Fibroblast of skin of right biceps (primary cell): ENCODE results near the gene RAB14.
"Not testable (repeated sequence)": the region's sequence is repeated elsewhere in the genome, so short reads cannot be mapped to it uniquely, and the experiment has no call there.

Source experiments
- DNase-seq: peaks from one replicate; pipeline ENCODE4 v3.0.0-alpha.2; 2013

RAB14 gene

GRCh38 chr9:121189006-121189405 is 12.7 kb downstream of the RAB14 start:
- DNase-seq = no peak

DNA sequence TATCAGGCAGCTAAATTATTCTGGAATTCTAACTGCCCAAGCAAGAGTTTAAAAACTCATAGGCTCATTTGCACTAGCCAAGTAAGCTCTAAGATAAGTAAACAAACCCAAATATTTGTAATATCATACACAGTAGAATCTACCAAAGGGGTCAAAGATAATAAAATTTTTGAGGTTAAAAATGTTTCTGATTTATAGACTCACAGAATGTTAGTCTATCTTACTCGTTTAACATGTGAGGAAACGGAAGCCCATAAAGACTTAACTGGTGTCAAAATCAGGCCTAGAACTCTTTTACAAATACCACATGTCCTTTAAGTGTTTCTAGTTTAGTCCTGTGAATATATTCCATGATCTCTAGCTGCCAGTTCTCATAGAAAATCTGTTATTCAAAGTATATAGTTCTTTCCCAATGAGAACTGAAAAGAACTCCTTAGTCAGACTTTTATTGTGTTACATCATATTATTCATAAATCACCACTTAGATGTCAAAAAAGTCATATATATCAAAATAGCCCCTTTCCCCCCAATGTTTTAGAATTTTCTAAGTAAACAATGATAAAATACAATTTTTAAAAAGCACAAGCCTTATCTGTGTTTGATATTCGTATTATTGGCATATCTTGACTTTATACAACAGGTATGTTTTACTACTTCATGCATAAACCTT is 13.9 kb downstream of the RAB14 start:
- peak; percentile 11 for DNase-seq

DNA sequence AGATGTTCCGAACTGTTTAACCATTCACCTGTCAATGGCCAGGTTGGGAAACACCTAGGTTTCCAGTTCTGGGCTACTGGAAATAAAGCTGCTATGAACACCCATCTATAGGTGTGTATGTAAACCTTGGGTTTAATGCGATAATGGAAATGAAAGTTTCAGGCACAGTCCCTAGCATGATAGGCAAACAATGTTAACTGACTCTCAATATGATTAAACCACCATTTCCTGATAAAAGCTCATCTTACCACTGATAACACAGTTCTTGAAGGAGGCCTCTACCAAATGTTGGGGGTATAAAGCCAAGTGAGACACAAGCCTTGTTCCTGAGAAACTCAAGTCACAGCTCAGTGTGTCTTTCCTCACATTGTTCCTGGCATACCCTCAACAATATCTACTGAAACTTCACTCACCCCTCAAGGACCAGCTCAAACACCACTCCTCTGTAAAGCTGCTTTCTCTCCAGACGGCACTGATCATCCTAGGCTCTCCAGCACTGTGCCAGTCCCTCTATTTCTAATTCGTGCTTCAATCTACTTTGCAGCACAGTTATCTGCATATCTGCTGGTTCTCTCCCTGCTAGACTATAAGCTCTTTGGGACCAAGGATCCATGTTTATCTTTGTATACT is 15.8 kb downstream of the RAB14 start:
- no peak for DNase-seq

DNA sequence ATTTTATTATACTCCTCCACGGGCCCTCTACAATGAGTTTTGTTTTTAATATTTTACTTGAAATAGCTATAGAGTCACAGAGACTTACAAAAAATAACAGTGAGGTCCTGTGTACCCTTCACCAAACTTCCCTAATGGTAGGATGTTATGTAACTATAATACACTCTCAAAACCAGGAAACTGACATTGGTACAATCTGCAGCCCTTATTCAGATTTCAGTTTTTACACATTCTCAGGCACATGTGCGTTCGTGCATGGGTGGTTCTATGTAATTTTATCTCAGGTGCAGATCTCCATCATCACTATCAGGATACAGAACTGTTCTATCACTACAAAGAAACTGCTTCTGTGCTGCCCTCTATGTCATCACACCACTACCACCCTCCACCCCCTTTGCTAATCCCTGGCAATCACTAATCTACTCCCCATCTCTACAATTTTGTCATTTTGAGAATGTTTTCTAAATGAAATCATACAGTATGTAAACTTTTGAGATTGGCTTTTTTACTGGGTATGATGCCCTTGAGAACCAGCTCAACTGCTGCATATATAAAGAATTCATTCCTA is 16.4 kb downstream of the RAB14 start:
- DNase-seq = no peak

- no peak for DNase-seq
These were observed 17.2 kb downstream of the RAB14 start for GRCh38 chr9:121184463-121184862.

DNA sequence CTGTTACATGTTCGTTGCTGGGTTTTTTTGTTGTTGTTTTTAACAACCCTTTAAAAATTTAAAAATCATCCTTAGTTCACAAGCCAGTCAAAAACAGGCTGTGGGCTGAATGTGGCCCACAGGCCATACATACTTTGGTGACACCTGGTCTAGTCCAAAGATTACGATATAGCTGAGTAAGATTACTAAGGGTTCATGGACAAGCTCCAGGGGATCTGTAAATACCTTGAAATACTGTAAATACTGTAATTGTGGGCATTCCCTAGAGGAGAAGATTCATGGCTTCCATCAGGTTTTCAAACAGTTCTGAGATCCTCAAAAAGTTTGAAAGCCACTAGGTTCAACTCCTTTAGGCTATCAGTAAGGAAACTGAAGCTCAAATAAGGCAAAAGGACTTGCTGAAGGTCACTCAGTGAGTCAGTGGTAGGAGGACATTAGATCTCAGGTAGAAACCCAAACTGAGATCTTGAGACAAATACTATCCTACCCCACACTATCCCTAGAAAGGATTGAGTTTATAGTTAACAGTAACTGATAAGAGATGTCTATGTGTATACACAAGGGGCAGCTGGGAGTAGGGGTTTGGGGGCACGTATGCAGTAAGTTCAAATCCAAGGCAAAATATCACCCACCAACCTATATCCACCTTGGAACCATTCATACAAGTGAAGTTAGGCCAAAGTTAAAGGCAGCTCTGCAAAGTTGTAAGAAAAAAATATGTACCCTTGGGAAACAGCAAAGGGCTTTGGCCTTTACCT is 17.8 kb downstream of the RAB14 start:
- DNase-seq = no peak

DNA sequence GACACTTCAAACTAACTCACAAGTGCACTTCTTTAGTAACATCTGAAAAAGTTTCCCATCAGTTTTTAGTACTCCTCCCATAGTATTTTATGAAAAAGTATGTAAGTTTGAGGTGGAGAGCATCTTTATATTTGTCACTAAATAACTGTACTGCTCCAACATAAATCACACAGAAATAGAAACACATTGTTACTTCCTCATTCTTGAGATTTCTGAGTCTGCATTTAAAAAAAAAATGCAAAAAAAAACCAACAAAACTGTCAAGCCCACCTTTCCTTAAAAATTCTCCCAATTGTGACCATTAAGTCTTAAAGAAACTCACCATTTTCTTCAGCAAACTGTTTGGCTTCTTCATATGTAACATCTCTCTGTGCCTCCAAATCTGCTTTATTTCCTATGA is 18.7 kb downstream of the RAB14 start:
- no peak for DNase-seq

- DNase-seq = no peak
These were observed 19.4 kb downstream of the RAB14 start for GRCh38 chr9:121182101-121182836.

DNA sequence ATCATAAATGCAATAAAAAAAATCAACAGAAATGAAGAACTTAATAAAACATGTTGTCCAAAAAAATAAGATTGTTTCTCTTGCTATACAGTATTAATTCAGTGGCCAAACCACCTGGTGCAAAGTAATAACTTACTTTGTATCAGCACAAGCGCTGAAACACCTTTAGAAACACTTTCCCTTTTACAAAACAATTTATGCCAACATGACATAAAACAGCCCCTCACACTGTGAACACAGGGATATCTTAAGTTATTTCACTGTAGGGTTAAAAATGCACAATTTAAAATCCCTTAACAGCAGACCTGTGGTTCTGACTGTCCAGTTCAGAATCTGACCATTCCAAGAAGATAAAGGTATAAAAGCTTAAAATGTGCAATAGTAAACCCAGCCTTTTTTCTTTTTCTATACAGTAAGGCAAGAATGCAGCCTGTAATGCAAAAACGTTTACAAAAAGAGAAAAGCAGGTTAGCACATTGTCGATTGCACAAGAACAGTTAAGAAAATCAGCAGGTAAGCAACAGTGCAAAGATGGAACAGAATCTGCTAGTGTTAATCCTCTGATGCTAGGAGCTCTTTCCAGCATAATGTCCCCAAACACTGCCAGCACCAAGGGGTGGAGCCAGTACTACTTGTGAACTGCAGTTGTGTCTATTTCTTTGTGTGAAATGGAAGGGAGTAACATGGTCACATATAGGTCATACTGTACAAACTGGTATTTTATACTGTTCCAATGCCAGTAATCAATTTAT is 21.6 kb downstream of the RAB14 start:
- DNase-seq = no peak

GRCh38 chr9:121179373-121179721 is 22.3 kb downstream of the RAB14 start:
- not testable (repeated sequence) for DNase-seq

GRCh38 chr9:121178676-121179372 is 22.8 kb downstream of the RAB14 start:
- no peak for DNase-seq

GRCh38 chr9:121173501-121173900 is 28.2 kb downstream of the RAB14 start:
- DNase-seq = no peak

- no peak for DNase-seq
These were observed 28.8 kb downstream of the RAB14 start for GRCh38 chr9:121172726-121173487.

DNA sequence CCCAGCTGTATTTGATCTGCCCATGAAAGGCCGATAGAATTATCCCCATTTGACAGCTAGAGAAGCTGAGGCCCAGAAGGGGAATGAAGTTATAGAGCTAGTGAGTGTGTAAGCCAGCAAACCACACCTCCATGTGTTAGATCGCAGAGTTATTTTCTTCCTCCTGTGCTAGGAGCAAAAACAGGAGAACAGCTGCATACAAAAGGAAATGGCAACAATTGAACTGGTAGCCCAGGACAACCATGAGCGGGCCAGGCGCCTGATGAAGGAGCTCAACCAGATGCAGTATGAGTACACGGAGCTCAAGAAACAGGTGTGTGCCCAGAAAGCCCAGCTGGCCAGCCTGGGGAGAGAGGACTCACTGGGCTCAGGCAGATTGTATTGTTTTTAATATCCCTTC is 30.4 kb downstream of the RAB14 start:
- no peak for DNase-seq

- no peak for DNase-seq
These were observed 32.5 kb downstream of the RAB14 start for GRCh38 chr9:121169094-121169601.

DNA sequence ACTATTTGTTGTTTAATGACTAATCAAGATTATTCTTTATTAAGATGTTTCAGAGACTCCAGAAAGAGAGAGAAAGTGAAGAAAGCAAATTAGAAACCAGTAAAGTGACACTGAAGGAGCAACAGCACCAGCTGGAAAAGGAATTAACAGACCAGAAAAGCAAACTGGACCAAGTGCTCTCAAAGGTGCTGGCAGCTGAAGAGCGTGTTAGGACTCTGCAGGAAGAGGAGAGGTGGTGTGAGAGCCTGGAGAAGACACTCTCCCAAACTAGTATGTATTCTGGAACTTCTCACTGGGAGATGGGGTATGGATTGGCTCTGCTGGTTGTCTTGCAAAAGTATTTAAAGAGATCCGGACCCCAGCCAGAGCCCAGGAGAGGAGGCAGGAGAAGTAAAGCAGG is 33.6 kb downstream of the RAB14 start:
- no peak for DNase-seq

GRCh38 chr9:121160025-121160424 is 41.6 kb downstream of the RAB14 start:
- no peak for DNase-seq

- DNase-seq = no peak
These were observed 43.7 kb downstream of the RAB14 start for GRCh38 chr9:121157939-121158338.

GRCh38 chr9:121156263-121156731 is 45.4 kb downstream of the RAB14 start:
- peak; percentile 94 for DNase-seq

- DNase-seq = no peak
These were observed 46.9 kb downstream of the RAB14 start for GRCh38 chr9:121154782-121155181.

GRCh38 chr9:121153642-121154041 is 48.0 kb downstream of the RAB14 start:
- no peak for DNase-seq
